ENCODE data around the gene SFXN2.
A peak's percentile ranks its signal among the peaks of the same experiment; 100 is the strongest.
"Not testable (repeated sequence)": the region's sequence is repeated elsewhere in the genome, so short reads cannot be mapped to it uniquely, and the experiment has no call there.

SFXN2 gene

DNA sequence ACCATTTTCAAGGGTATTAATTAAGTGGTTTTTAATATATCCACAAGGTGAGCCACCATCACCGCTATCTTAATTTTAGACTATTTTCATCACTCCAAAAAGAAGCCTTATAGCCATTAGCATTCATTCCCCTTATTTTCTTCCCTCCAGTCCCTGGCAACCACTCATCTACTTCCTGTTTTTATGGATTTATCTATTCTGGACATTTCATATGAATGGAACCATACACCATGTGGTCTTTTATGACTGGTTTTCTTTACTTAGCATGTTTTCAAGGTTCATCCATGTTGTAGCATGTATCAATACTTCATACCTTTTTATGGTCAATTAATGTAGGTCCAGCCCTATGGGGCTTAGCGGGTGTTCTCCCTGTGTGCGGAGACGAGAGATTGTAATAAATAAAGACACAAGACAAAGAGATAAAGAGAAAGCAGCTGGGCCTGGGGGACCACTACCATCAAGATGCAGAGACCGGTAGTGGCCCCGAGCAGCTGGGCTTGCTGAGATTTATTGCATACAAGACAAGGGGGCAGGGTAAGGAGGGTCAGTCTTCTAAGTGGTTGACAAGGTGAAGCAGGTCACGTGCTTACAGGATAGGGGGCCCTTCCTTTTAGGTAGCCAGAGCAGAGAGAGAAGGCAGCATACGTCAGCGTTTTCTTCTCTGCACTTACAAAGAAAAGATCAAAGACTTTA is 44.0 kb downstream of the SFXN2 start:
- no peak for DNase-seq

DNA sequence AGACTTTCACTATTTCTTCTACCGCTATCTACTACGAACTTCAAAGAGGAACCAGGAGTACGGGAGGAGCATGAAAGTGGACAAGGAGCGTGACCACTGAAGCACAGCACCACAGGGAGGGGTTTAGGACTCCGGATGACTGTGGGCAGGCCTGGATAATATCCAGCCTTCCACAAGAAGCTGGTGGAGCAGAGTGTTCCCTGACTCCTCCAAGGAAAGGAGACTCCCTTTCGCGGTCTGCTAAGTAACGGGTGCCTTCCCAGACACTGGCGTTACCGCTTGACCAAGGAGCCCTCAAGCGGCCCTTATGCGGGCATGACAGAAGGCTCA is 44.5 kb downstream of the SFXN2 start:
- not testable (repeated sequence) for DNase-seq

DNA sequence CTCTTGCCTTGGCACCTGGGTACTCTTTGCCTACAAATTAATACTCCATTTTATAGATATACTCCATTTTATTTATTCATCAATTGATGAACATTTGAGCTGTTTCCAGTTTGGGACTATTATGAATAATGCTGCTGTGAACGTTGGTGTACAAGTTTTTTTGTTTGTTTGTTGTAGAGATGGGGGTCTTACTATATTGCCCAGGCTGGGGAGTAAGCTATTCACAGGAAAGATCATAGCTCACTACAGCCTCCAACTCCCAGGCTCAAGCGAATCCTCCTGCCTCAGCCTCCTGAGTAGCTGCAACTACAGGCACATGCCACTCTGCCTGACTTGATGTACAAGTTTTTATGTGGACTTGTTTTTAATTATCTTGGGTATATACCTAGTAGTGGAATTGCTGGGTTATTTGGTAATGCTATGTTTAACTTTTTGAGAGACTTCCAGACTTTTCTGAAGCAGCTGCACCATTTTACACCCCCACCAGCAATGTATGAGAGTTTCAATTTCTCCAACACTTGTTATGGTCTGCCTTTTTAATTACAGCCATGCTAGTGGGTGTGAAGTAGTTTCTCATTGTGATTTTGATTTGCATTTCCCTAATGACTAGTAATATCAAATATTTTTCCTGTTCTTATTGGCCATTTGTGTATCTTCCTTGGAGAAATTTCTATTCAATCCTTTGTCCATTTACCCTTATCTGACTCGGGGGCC is 45.2 kb downstream of the SFXN2 start:
- no peak for DNase-seq

DNA sequence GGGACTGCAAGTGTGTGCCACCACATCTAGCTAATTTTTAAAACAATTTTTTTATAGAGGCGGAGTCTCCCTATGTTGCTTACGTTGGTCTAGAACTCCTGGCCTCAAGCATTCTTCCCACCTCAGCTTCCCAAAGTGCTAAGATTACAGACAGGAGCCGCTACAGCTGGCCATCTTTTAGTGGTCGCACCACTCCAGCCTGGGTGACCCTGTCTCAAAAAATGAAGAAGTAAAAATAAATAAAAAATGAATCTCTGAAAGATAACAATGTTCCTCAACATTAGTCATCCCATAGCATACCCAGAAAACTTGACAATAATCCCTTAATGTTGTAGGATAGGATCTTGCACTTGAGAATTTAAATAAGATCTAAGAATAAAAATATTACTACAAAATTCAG is 47.5 kb downstream of the SFXN2 start:
- DNase-seq, result no peak

DNA sequence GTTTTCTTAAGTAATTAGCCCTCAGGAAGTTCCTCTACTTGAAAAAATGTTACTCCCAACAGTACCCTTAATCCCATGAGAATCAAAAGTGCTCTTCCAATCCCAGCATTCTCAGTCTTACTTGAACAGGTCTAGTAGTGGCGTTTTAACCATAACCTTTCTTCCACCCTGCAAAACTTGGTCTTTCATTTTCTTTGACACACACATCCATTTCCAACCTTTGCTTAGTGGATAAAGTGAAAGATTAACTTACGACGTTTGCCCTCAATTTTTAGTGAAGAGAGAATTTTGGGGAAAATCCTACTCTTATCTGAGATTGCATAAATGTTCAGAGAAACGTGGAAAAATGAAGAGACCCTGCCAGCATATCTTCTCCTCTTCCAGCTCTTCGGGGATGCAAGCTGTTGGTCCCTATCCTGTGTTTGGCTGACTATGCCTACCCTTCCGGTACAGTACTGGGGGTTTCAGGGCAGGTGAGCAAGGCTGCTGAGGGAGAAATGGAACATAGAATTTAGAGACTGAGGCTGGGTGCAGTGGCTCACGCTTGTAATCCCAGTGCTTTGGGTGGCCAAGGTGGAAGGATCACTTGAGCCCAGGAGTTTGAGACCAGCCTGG is 48.1 kb downstream of the SFXN2 start:
- no peak for DNase-seq

DNA sequence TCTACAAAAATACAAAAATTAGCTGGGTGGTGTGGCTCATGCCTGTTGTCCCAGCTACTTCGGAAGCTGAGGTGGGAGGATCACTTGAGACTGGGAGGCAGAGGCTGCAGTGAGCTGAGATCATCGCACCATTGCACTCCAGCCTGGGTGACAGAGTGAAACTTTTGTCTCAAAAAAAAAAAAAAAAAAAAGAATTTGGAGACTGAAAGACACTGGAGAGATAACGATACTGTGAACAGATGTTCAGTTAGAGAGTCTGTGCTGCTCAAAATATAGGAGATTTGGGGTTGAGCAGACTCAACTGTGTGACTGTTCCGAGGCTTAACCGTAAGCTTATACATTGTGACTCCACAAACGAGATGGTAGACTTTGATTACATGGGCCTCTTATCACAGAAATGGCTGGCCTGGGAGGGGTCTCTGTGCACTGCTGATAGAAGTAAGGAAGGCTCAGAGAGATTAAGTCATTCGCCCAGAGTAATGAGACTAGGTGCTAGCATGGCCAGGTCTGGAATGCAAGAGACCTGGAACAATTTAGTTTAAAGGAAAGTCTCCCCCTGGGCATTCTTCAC is 48.7 kb downstream of the SFXN2 start:
- DNase-seq, result no peak

DNA sequence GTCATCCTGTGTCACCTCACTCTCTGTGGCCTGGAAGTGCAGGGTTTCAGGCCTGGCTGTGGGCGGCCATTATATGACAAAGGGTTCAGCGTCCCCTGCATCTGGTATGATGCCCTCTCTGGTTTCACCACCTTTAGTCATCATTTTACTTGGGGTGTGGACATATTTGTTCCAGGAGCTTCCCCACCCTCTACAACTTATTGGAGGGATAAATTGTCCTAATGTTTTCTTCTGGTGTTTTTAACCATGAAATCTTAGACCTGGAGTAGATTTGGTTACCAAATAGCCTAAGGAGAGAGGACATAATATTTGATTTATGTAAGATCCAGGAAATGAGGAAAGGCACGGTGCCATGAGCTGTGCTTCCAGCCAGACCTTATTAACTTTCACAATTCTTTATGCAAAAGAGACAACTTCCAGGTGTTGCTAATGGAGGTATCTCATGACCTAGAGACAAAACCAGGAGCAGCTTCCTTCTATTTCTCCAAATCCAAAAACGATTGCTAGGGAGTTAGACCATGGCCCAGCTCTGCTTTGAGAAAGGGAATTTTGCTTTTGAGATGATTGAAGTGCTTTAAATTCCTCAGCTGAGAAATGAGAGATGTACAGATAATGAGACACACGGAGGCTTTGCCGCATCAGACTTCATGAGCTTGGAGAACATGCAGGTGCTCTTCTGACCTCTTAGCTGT is 50.2 kb downstream of the SFXN2 start:
- no peak for DNase-seq

DNA sequence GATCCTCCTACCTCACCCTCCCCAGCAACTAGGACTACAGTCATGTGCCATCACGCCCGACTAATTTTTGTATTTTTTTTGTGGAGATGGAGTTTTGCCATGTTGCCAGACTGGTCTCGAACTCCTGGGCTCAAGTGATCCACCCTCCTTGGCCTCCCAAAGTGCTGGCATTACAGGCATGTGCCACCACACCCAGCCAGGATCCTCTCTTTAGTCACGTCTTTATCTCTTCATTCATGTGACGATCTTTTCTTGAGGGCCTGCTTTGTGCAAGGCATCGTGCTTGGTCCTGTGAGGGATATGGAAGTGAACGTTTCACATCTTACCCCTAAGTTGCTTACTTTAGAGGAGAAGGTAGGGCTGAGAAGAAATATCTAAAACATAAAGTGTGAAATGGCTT is 50.9 kb downstream of the SFXN2 start:
- no peak for DNase-seq

DNA sequence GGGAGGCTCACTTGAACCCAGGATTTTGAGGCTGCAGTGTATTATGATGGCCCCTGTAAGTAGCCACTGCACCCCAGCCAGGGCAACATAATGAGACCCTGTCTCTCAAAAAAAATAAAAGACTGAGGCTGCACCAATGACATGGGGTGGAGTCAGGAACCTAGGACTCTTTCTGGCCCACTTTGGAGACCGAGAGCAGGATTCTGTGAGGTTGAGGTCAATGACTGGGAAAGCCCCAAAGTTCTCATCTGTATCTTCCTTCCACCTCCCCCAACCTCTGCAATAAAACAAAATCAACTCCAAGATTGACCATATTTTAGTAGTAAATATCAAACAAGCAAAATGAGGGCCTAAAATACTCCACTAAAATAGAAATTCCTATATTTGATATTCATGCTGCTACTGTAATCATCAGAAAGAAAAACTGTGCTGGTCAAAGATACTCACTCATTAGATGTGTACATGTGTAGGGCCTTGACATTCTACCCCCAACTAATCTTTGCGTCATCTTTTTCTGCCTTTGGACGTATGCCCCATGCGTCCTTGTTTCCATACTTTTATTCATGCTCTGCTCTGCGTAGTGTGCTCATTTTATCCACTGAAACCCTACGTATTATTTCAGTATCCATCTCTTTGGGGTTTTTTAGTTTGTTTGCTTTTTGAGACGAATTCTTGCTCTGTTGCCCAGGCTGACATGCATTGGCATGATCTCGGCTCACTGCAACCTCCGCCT is 53.2 kb downstream of the SFXN2 start:
- no peak for DNase-seq

DNA sequence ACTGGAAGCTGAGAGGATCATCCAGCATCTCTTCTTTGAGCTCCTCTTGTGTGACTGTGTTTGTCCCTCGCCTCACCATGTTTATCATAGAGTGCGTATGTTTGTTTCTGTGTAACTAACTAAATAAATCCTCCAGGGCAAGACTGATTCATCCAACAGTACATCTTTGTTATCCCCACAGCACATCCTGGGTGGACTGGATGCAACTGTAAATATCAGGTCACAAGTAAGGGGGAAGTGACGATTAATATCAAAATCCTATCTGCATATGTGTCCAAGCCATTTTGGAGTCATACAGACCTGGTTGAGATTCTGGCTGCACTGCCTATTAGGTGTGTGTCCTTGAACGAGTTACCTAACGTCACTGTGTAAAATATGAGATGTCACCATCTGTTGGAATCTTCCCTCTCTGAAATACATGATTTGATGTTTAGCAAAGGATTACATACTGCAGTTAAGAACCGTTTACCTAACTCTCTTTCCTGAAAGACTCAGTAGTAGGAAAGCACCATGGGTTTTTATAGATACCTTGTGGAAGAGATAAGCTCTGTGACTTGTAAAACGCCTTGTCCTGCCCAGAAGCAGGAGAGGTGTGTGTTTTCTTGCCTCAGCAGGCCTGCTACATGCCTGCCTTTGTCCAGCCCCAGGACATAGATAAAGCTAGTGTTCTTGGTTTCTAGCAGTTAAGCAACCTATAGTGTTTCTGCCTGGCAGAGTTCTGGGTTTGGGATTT is 55.1 kb downstream of the SFXN2 start:
- DNase-seq, result no peak

DNA sequence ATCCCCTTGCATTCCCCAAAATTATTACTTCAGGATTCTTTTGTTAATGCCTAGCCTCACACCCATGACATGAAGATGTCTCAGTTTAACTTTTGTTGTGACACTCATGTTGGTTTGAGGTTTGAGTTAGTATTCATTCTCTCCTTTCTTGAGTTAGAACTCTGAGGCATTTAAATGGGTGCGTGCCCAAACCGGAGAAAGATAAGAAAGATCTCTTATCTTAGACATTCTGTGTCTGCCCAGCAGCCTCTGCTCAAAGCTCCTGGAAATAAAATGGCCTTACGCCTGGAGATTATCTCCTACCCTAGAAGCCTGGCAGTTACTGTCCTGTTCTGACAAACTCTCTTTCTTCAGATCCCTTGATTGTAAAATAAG is 55.7 kb downstream of the SFXN2 start:
- no peak for DNase-seq

DNA sequence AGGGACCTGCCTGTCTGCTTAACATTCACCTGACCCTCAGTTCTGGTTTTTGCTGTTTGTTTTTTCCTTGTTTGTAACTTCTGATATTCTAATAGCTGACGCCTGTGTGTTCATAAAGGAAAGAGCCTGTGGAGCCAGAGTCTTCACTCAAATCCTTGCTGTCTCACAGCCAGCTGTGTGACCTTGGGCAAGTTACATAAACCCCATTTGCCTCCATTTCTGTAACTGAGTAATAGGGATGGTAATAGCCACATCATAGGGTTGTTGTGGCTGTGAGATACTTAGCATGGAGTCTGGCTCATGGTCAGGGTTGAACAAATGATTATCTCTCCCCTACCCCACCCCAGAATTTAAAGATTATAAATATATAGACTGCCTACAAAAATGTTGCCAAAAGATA is 56.4 kb downstream of the SFXN2 start:
- DNase-seq, result no peak

DNA sequence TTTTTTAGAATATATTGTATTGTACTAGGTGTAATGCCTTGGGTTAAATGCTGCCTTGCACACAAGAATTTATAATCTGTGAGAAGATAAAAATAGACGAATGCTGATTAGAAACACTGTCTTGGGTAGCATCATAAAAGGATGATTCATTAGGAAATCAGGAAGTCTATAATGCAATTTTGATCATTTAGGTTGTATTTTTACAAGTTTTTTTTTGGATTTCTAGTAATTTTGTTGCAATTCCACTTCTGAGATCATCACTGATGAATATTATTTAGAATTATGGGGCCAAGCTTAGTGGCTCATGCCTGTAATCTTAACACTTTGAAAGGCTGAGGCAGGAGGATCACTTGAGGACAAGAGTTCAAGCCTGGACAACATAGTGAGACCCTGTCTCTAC is 58.9 kb downstream of the SFXN2 start:
- DNase-seq, result no peak

DNA sequence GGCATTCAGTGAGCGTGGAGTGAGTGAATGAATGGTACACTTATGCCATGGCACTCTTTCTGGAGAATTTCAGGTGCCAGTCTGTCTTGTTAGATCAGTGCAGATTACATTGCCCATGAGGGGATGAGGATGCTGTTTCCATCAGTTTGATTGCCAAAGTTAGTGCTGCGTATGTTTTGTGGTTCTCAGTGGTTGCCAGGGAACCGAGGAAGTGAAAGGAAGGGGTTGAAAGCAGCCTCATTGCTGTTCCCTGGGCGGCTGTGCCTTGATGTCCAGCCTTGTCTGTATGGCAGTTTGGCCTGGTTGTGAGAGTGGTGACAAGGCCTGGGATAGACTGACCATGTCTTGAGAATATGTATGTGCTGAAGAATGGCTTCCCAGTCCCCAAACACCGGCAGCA is 59.5 kb downstream of the SFXN2 start:
- no peak for DNase-seq

DNA sequence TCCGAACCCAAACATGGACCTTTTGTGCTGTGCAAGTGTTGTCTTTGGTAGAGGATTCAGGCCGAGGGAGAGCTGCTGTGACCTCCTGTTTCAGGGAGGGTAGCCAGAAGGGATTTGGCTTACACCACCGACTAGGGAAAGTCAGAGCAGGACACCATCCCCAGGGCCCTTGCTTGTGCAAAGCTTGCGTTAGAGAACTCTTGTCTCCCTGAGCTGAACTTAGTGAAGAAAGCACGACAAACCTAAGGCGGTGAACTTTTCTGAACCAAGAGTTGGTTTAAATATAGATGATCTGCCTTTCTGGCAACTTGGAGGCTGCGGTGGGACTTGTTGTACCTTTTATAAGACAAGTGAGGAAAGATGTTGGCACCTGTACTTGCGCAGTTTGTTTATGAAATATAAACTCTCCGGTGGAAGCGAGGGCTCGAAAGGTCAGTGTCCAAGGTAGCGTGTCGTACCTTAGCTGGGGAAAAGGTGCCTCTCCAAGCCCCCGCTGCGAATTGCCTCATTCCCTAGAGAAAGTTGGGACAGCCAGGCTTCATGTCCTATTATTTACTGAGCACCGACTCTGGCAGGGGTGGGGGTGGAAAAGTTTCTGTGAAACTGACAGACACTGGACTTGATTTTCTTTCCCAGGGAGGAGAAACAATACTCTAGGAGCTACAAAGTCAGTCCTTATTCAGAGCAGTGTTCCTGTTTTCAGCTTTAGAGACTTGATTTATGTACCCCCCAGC is 60.9 kb downstream of the SFXN2 start:
- no peak for DNase-seq

DNA sequence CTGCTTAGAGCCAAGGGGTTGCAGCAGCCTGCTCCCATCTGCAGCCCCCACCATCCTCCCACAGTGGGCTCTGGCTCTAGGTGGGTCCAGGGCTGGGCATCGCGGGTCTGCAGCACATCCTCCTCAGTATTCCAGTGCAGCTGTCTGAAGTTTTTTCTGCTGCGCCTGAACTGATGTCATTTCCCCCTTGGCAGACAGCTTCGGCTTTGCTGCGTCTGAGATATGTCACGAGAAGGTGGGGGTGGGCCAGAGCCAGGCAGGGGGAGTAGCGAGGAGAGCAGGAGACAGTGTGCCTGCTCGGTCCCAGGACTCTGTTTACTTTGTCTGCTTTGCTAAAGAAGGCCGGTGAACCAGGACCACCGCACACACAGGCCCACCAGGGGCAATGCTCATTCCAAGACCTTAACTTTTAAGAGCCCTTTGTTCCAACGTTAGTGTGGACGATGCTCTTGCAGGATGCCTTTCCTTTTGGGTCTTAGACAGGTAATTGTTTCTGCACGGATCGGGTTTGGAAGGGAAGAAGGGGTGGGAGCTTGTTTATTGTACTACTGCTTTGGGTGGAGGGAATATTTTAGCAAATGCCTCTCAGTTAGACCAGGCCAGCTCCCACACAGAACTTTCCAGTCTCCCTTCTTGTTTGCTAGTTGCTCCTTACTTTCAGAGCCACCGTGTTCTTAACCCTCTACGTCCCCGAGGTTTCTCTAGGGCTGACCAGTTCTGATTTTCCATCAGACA is 61.7 kb downstream of the SFXN2 start:
- no peak for DNase-seq

DNA sequence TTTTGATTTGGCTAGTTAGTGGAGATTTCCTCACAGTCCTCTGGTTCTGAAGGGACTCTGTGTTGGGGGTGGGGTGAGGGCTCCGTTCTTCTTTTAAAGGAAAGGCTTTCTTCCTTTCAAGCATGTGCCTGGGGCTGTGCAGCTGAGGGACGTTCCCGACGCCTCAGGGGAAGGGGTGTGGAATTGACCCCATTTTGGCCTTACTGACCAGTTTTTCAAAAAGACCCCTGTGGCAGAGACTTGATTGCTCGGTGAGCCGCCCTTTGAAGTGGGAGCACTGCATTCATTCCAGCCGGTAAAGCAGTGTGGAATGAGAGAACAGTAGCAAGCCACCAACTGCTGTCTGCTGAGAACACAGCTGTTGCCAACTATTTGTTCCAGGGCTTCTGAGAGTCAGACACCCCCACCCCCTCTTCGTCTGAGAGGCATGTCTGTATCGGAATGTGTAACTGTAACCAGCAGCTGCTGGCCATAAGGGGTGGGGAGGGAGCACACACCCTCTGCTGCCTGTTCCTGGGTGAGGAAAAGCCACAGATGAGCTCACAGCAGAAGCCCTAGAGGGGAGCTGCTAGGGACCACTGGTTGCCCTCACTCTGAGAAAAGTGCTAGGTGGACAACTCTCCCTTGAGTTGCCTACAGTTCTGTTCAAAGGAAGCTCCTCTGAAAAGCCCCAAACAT is 62.5 kb downstream of the SFXN2 start:
- peak; percentile 10 to 66 for DNase-seq

DNA sequence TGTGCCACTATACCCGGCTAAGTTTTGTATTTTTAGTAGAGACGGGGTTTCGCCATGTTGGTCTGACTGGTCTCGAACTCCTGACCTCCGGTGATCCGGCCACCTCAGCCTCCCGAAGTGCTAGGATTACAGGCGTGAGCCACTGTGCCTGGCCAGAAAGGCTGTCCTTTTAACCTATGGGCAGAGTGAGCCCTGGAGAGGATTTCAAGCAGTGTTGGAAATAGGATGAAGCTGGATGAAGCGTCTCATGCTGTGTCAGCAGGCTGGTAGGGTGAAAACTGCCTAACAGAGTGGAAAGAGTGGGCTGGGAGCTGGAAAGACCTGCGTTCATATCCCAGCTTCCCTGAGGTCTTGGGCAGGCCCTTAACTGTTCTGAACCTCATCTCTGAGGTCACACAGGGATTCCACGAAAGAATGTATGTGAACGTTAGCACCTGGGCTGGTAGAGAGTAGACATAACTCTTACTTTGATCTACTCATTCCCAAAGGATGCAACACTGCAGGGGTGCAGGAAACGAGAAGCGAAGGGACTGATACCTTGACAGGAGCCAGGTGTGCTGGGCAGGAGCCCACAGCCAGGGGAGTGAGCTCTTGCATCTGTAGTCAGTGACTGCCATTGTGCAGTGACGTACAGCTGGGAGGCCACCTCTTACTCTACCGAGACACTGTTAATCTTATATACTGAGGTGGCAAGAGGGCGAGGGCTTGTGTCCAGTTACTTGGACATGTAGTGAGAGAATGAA is 63.4 kb downstream of the SFXN2 start:
- DNase-seq, result no peak

DNA sequence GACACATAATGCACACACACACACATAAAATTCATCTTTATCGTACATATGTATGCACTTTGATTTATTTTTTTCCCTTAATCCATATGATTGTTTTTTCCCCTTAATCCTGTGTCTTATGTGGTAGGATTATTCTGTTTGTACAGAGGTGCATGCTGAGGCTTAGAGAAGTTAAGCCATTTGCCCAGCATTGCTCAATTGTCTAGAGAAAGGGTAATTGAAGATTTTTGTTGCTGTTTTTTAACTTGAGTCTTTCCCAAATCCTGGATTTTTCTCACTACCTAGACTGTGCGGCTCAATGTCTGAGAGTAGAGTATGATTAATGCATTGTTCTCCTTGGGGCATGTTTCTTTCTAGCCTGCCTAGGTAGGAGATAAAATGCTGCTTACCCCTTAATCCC is 64.3 kb downstream of the SFXN2 start:
- DNase-seq, result no peak

Measured in NCI-H524 (cell line).